SK-MEL-5 (cell line): ENCODE results near the gene HIPK4. TPM values are rescaled to one million over a fixed set of nuclear protein-coding genes. Genes with fewer than 3 reads are reported as not detected.
"Not testable (repeated sequence)": the region's sequence is repeated elsewhere in the genome, so short reads cannot be mapped to it uniquely, and the experiment has no call there.

ENCODE experiments used
- DNase-seq: peaks from one replicate; pipeline ENCODE4 v3.0.0-alpha.2; 2016; ENCODE audit warnings: low read depth, low spot score
- in situ Hi-C: cut with HindIII; loops from 2 replicates; pipeline ENCODE4 v1.10.0; 2016; ENCODE audit warnings: low sequenced_read_pairs, high pct_unique_total_duplicates, low pct_unique_long_range_greater_than_20kb
- total RNA-seq: library from RNA; depleted of rRNA; stranded (reverse); fragments of >200 nt; shearing (Covaris generic); gene quantifications from 2 replicates; pipeline ENCODE4 v1.2.3, GENCODE V29; 2014

HIPK4 gene
- total RNA-seq, 1 experiment from 2014 or later: 0.08 TPM

- in situ Hi-C loops: no loop called here
- DNase-seq: no peak
Observed at GRCh38 chr19:40420451-40420765, 30.4 kb upstream of the HIPK4 start.

GRCh38 chr19:40419780-40420179, 29.8 kb upstream of the HIPK4 start:
- in situ Hi-C loops: no loop called here
- DNase-seq: no peak

GRCh38 chr19:40419066-40419612, 29.2 kb upstream of the HIPK4 start:
- in situ Hi-C loops: no loop called here
- DNase-seq: no peak

- in situ Hi-C loops: no loop called here
- DNase-seq: no peak
Observed at GRCh38 chr19:40418040-40418439, 28.1 kb upstream of the HIPK4 start.

- in situ Hi-C loops: no loop called here
- DNase-seq: no peak
Observed at GRCh38 chr19:40417643-40417981, 27.6 kb upstream of the HIPK4 start.

GRCh38 chr19:40416918-40417642, 27.1 kb upstream of the HIPK4 start:
- no peak for DNase-seq
- in situ Hi-C loops: no loop called here

GRCh38 chr19:40415768-40416167, 25.8 kb upstream of the HIPK4 start:
- in situ Hi-C loops: no loop called here
- no peak for DNase-seq

GRCh38 chr19:40414542-40415535, 24.9 kb upstream of the HIPK4 start:
- no peak for DNase-seq
- in situ Hi-C loops: no loop called here

- in situ Hi-C loops: no loop called here
- no peak for DNase-seq
Observed at GRCh38 chr19:40413291-40413845, 23.4 kb upstream of the HIPK4 start, which contains the start of gene PRX. Gene PRX, minus strand, starts transcription at chr19:40413378. Its CDS starts 5,446 bp downstream, at chr19:40407932.

- in situ Hi-C loops: no loop called here
- DNase-seq: no peak
Observed at GRCh38 chr19:40412866-40413265, 22.9 kb upstream of the HIPK4 start.

GRCh38 chr19:40411958-40412499, 22.0 kb upstream of the HIPK4 start:
- in situ Hi-C loops: no loop called here
- DNase-seq: no peak

GRCh38 chr19:40411125-40411842, 21.3 kb upstream of the HIPK4 start:
- in situ Hi-C loops: no loop called here
- no peak for DNase-seq

- DNase-seq: no peak
- in situ Hi-C loops: no loop called here
Observed at GRCh38 chr19:40410030-40410389, 20.0 kb upstream of the HIPK4 start.

GRCh38 chr19:40408598-40408925, 18.6 kb upstream of the HIPK4 start:
- in situ Hi-C loops, DNase-seq: not testable (repeated sequence)

GRCh38 chr19:40407714-40408597, 18.0 kb upstream of the HIPK4 start:
- no peak for DNase-seq
- in situ Hi-C loops: no loop called here

- in situ Hi-C loops: no loop called here
- peak; percentile 86 for DNase-seq
Observed at GRCh38 chr19:40403262-40403984, 13.4 kb upstream of the HIPK4 start.
